K562 (cell line): ENCODE data around the gene NABP1. TPM values are rescaled to one million over a fixed set of nuclear protein-coding genes. Genes with fewer than 3 reads are reported as not detected.

ENCODE experiments used
- ARHGAP35 ChIP-seq: fragments of 450-650 bp; IDR thresholded peaks from 2 replicates; pipeline ENCODE4 v1.6.1; 2018; ENCODE audit not compliant: partially characterized antibody
- CHD1 ChIP-seq: fragments of 200-600 bp; sonication (generic); IDR thresholded peaks from one replicate; pipeline ENCODE4 v1.6.1; 2012; ENCODE audit warnings: mild to moderate bottlenecking, moderate library complexity, low read length, inconsistent platforms
- ELF4 ChIP-seq: fragments of 450-650 bp; formaldehyde crosslinking; IDR thresholded peaks from 2 replicates; pipeline ENCODE4 v1.4.0; 2022; ENCODE audit warnings: missing genetic modification characterization
- HDAC6 ChIP-seq: IDR thresholded peaks from 2 replicates; pipeline ENCODE4 v1.6.1; 2012; ENCODE audit warnings: low read depth, mild to moderate bottlenecking, control low read depth, inconsistent platforms, low read length, moderate library complexity
- HMGN3 ChIP-seq: IDR thresholded peaks from 2 replicates; pipeline ENCODE4 v1.6.1; 2011; ENCODE audit warnings: borderline replicate concordance, low read depth, mild to moderate bottlenecking, mixed read lengths, low read length; ENCODE audit not compliant: insufficient read length; ENCODE audit errors: extremely low read depth
- JUNB ChIP-seq: fragments of 450-650 bp; formaldehyde crosslinking; conservative IDR thresholded peaks from 2 replicates; pipeline ENCODE4 v1.4.0; 2020; ENCODE audit warnings: mild to moderate bottlenecking
- MEF2D ChIP-seq: conservative IDR thresholded peaks from 2 replicates; pipeline ENCODE4 v1.6.1; 2016; ENCODE audit warnings: low read depth, missing genetic modification characterization, missing compliant biosample characterization
- NR1H2 ChIP-seq: sonication (generic); formaldehyde crosslinking; IDR thresholded peaks from 2 replicates; pipeline ENCODE4 v1.4.0; 2020; ENCODE audit warnings: mild to moderate bottlenecking, missing genetic modification reagents
- SNIP1 ChIP-seq: fragments of 450-650 bp; IDR thresholded peaks from 2 replicates; pipeline ENCODE4 v1.7.1; 2017; ENCODE audit warnings: low read depth, mild to moderate bottlenecking
- TEAD2 ChIP-seq: fragments of 450-650 bp; IDR thresholded peaks from 2 replicates; pipeline ENCODE4 v1.6.1; 2016; ENCODE audit warnings: missing genetic modification characterization, control low read depth, missing compliant biosample characterization
- THRB ChIP-seq: fragments of 450-650 bp; formaldehyde crosslinking; conservative IDR thresholded peaks from 2 replicates; pipeline ENCODE4 v1.4.0; 2022; ENCODE audit warnings: mild to moderate bottlenecking, missing genetic modification characterization
- USF1 ChIP-seq: sonication (generic); formaldehyde crosslinking; IDR thresholded peaks from 2 replicates; pipeline ENCODE4 v1.9.0; 2022; ENCODE audit warnings: mild to moderate bottlenecking, missing genetic modification reagents
- ZNF274 ChIP-seq: IDR thresholded peaks from 2 replicates; pipeline ENCODE4 v1.6.1; 2011; ENCODE audit warnings: low read depth, mild to moderate bottlenecking, low read length, moderate library complexity, borderline replicate concordance
- ZNF407 ChIP-seq: fragments of 450-650 bp; IDR thresholded peaks from 2 replicates; pipeline ENCODE4 v1.6.1; 2016; ENCODE audit warnings: low read depth
- ZNF778 ChIP-seq: fragments of 450-650 bp; formaldehyde crosslinking; IDR thresholded peaks from 2 replicates; pipeline ENCODE4 v1.4.0; 2020; ENCODE audit warnings: mild to moderate bottlenecking, moderate library complexity
- ZSCAN32 ChIP-seq: fragments of 450-650 bp; formaldehyde crosslinking; IDR thresholded peaks from 2 replicates; pipeline ENCODE4 v1.4.0; 2020; ENCODE audit warnings: mild to moderate bottlenecking, moderate library complexity
- polyA plus RNA-seq, 8 experiments: library from polyadenylated mRNA; depleted of rRNA in 4 of 8; stranded (reverse) in 5 of 8; unstranded in 3 of 8; fragments of >200 nt; fragmentation: Nextera tagmentation in 2 of 8; fragmentation: Illumina TruSeq in 1 of 8; extraction: Ambion mirVana in 2 of 8; extraction: Trizol in 1 of 8; gene quantifications; 2 replicates each; pipeline versions ENCODE4 v1.2.1 to v1.2.3, GENCODE V29; 2011 to 2014; ENCODE audit warnings: inconsistent platforms in 1 of 8, missing spikeins in 1 of 8
- total RNA-seq, 7 experiments: library from RNA; depleted of rRNA in 6 of 7; stranded (reverse); fragments of >200 nt in 6 of 7; fragmentation: Illumina TruSeq in 2 of 7; extraction: Trizol in 2 of 7; gene quantifications; 2 replicates each; pipeline versions ENCODE4 v1.2.1 to v1.2.3, GENCODE V29; 2011 to 2021; ENCODE audit warnings: low replicate concordance in 1 of 7

The NABP1 gene
- total and polyA plus RNA-seq, 9 of the 15 experiments (the other 6 are each of a cell fraction or from before 2014, with no cell fraction given), result 12.8 to 44.0 (median 20.2) TPM

- no peak for TF ChIP-seq ZNF407
- TF ChIP-seq JUNB, result no peak
- TF ChIP-seq MEF2D (tag), result 0 out of 2 replicates have a peak, but pooled peaks have one; percentile 24
- no peak for TF ChIP-seq ELF4
- no peak for TF ChIP-seq ZNF778 (CRISPR knock-in tag)
- TF ChIP-seq NR1H2 (CRISPR knock-in tag), result no peak
- TF ChIP-seq THRB, result no peak
- TF ChIP-seq ZSCAN32 (CRISPR knock-in tag), result no peak
- TF ChIP-seq SNIP1, result no peak
- TF ChIP-seq TEAD2, result no peak
- no peak for TF ChIP-seq USF1
- TF ChIP-seq CHD1, result no peak
- TF ChIP-seq ZNF274, result no peak
- no peak for TF ChIP-seq HMGN3
- no peak for TF ChIP-seq ARHGAP35
- no peak for TF ChIP-seq HDAC6
Observed at GRCh38 chr2:191637182-191638078, 40.5 kb upstream of the NABP1 start (continued).
